HCEC 1CT (cell line): ENCODE data around the gene SDK2.
"Not testable (repeated sequence)": the region's sequence is repeated elsewhere in the genome, so short reads cannot be mapped to it uniquely, and the experiment has no call there.

Source experiments
- DNase-seq: peaks from one replicate; pipeline ENCODE4 v3.0.0-alpha.2; 2017

Gene SDK2

GRCh38 chr17:73474370-73474988 is 169.8 kb downstream of the SDK2 start:
- no peak for DNase-seq

DNA sequence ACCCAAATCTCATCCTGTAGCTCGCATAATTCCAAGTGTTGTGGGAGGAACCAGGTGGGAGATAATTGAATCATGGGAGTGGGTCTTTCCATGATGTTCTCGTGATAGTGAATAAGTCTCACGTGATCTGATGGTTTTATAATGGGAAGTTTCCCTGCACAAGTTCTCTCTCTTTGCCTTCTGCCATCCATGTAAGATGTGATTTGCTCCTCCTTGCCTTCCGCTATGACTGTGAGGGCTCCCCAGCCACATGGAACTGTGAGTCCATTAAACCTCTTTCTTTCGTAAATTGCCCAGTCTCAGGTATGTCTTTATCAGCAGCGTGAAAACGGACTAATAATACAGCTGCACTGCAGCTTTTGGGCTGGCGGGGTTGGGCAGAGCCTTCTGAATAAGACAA is 171.5 kb downstream of the SDK2 start:
- not testable (repeated sequence) for DNase-seq

DNA sequence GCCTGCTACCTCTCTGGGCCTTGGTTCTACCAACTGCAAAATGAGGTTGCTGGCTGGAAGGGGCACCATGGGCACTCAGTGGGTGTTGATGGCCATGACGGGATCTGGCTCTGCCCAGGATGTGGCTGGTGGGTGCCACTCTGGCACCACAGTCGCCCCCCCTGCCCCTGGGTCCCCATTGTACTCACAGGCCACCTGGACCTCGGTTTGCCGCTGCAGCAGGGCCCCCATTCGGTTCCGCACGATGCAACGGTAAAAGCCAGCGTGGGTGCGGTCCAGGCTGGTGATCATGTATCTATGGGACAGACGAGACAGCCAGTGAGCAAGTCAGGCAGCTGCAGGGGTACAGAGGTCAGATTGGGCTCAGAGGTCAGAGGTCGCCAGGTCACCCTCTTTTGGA is 172.3 kb downstream of the SDK2 start:
- DNase-seq = no peak

- no peak for DNase-seq
Observed at GRCh38 chr17:73470316-73470826, 173.9 kb downstream of the SDK2 start.

DNA sequence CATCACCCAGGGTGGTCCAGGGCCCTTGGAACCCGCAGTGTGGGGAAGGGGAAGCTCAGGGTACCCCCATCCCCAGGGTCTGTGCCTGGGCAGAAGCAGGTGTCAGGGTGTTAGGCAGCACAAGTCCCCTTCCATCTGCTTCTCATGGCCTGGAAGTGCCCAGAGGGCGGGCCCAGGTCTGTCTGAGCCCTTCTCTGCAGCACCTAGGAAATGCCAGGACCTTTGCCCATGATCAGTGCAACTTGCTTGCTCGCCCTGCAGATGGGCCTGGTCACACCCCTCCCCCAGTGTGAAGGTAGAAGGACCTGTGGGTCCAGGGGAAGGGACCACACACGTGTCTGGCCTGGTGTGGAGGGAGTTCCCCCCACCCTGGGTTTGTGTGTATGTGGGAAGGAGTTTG is 174.9 kb downstream of the SDK2 start:
- DNase-seq = no peak

DNA sequence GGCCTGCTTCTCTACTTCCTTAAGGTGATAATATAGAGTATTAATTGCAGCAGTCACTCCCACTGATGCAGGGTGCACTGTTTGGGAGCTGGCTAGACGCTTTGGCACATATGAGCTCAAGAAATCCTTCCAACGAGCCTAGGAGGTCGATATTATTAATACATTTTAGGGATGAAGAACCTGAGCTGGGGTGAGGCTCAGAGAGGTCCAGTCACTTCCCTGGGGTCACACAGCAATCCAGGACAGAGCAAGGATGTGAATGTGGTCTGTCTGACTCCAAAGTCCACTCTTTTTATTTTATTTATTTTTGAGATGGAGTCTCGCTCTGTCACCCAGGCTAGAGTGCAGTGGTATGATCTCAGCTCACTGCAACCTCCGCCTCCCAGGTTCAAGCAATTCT is 176.0 kb downstream of the SDK2 start:
- no peak for DNase-seq

DNA sequence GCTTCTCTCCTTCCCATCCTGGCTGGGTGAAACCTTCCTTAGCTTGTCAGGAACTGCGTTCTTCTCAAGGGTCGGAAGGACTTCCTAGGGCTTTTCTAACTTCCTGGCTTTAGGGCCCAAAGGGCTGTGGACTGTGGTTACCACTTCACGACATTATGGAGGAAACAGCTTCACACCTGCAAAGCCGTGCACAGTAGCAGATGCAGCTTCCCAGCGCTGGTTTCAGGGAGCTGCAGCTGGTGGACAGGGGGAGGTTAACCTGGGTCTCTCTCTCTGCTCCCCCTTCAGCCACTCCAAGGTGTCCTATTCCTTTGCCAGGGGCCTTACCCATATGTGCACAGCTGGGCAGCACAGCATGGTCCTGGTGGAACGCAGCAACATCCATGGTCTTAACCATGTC is 176.6 kb downstream of the SDK2 start:
- no peak for DNase-seq

GRCh38 chr17:73466704-73467433 is 177.4 kb downstream of the SDK2 start:
- DNase-seq = no peak

GRCh38 chr17:73465953-73466230 is 178.4 kb downstream of the SDK2 start:
- no peak for DNase-seq

DNA sequence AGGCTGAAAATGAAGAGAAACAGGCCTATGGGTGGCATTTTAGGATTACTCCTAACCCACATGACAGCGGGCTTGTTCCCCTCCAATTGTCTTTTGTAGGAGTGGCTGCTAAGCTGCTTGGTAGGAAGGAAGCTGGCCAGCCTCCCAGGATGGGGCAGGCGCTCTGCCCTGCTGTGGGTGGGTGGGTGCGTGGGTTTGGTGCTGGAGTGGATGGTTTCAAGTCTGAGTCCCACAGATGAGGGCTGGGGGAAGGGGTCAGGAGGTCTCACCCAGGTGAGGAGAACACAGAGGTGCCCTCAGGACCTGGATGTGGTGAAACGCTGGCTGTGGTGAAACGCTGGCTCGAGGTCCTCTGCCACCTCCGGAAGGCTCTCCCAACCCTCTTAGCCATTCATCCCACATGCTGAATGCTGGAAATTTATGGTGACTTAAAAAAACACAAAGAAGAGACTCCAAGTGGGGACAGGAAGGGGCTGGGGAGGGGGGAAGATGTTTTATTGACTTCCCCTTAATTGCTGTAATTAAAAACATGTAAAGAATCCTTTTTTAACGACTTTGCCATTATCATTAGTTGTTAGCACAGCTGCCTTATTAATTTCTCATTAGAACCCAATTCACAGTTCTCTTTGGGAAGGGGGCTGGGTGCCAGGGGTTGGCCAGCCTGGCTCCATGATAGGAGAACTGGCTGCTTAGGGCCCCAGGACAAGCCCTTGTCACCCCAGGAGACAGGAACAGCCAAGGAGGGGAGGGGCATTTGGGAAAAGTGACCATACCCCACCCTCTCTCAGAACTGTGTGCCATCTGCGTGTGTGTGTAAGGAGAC is 178.9 kb downstream of the SDK2 start:
- DNase-seq = no peak

DNA sequence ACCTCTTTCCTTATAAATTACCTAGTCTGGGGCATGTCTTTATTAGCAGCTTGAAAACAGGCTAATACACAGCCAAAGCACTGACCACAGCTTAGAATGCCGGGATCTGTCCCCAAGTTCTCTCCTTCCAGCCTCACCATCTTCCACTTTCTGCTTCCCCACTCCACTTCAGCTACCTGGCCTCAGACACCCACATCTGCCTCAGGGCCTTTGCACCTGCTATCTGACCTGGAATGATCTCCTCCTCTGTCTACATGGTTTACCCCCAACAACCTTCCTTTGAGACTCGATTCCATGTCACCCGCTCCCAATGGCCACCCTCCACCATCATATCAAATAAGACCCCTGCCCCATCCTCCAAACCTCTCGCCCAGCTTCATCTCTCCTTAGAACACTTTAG is 179.8 kb downstream of the SDK2 start:
- no peak for DNase-seq

DNA sequence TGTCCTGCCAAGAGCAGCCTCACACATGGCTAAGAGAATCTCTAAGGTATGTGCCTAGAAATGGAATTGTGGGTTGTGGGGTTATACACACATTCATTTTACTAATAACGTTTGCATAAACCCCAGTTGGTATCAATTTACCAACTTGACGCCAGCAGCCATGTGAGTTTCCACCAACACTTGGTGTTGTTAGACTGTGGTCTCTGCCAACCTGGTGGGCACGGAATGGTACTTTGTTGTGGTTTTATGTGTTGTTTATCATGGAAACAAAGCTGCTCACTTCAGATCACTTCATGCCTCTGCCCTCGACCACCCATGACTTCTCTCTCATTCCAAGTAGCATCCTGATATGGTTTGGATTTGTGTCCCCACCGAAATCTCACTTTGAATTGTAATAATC is 180.4 kb downstream of the SDK2 start:
- no peak for DNase-seq

DNA sequence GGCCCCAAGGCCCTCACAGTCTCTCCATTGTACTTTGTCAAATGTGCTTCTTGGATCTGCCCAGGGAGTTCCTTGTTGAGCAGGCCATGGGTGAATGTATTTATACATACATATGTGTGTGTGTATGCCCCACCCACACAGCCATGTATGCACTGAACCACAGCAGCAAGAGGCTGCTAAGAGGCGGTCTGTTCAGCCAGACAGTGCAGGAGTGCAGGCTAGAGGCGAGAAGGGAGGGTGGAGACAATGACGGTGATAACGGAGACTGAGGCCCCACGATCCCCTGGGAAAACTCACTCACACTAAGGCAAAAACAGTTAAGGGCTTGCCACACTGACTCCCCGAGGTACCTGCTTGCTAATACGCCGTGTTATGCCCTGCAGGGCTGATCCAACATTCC is 181.4 kb downstream of the SDK2 start:
- DNase-seq = no peak

DNA sequence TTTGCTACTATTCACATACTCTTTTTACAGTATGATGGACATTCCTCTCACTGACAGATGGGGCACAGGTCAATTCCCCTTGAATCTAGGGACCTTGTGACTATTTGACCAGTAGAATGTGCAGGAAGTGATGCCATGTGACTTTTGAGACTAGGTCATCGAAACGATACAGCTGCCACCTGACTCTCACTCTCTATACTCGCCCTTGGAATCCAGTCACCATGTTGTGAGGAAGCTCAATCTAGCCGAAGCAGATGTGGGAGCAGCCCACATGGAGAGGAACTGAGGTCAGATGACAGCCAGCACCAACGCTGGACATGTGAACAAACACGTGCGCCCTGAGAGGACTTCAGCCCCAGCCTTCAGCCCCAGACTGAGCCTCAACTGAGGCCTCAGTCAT is 184.3 kb downstream of the SDK2 start:
- DNase-seq = no peak

- DNase-seq = no peak
Observed at GRCh38 chr17:73455767-73456166, 188.5 kb downstream of the SDK2 start.

DNA sequence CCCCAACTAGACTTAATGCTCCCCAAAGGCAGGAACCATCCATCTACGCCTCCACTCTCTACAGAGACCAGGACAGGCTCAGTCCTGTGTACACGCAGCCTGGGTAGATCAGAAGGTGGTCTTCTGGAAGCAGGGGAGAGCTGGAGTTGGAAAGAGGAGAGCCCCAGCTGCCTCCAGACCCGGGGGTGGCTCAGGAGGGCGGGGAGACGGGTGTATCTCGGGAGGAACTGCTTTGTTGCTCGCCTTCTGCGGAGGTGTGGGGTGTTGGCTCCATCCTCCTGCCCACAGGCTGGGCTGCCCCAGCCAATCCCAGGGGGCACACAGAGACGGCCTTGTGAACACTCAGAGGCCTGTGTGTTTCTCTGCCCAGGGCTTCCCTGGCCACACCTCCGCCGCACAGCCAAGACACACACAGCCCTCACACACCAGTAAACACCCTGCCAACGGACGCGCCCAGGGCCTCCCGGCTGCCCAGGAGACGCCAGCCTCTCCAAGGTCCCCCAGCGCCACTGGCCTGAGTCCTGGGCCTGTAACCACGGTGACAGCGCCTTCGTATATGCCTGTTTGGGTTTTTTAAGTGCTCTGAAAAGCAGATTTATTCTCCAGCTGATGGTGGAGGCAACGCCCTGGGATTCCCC is 189.1 kb downstream of the SDK2 start:
- DNase-seq = no peak

GRCh38 chr17:73453494-73453893 is 190.8 kb downstream of the SDK2 start:
- DNase-seq = not testable (repeated sequence)

DNA sequence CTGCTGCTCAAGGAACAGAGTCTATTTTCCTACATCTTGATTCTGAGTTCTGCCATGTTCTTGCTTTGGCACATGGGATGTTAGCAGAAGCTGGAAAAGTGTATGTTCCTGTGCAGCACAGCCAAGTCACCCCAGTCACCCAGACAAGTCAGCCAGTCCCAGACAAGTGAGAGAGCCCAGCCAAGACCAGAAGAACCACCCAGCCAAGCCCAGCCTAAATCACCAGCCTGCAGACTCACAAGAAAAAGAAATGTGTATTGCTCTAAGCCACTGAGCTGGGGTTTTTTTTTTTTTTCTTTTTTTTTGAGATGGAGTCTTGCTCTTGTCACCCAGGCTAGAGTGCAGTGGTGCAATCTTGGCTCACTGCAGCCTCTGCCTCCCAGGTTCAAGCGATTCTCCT is 191.2 kb downstream of the SDK2 start:
- no peak for DNase-seq

DNA sequence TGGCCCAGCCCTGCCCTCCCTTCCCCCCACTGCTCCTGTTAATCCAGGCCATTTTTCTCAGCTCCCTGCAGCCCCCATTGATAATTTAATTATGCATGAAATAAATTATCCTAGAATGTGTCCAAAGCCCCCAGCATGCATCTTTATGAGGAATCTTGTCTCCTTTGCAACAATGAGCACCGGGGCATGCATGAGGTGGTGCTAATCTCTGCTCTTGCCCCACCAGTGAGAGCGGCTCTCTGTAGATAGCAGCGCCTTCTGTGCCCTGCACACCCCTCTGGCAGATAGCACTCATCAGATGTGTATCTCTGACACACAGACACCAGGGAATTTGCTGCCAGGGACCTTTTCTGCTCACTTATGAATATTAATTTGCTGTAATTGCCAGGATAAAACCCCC is 192.2 kb downstream of the SDK2 start:
- DNase-seq = no peak

- no peak for DNase-seq
Observed at GRCh38 chr17:73447319-73447718, 196.9 kb downstream of the SDK2 start.

DNA sequence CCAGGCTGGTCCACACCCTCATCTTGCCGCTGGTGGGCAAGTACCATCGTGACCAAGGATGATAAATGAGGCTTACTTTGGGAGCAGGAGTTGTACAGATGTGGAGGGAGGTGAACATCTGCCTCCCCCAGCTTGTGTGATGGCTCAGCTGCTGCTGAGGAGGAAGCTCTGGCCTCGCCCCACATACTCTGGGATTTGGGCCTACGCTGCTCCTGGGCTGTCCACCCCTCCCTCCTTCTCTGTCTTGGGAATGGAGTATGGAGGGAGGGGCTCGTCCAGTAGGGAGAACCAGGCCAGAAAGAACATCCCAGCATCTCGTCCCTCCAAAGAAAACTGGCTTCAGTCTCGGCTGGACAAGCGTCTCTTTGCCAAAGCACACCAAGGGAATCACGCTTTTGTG is 197.6 kb downstream of the SDK2 start:
- DNase-seq = no peak

GRCh38 chr17:73445466-73445865 is 198.8 kb downstream of the SDK2 start:
- DNase-seq = no peak

DNA sequence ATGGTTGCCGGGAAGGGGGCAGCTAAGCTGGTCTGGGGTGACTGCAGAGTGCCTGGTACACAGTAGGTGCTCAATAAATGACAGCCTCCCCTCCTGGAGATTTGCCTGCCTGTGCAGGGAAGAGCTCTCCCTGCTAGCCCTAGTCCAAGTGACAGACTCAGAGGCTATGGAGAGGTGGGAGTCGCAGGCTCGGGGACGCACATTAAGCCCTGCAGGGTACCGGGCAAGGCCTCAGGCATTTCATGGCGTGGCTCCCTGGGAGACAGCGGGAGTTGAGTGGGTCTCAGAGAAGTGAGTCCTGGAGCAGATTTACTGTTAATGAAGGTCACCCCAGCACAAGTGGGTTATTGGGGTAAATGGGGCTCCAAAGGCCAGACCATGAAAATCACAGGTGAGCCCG is 200.2 kb downstream of the SDK2 start:
- no peak for DNase-seq

DNA sequence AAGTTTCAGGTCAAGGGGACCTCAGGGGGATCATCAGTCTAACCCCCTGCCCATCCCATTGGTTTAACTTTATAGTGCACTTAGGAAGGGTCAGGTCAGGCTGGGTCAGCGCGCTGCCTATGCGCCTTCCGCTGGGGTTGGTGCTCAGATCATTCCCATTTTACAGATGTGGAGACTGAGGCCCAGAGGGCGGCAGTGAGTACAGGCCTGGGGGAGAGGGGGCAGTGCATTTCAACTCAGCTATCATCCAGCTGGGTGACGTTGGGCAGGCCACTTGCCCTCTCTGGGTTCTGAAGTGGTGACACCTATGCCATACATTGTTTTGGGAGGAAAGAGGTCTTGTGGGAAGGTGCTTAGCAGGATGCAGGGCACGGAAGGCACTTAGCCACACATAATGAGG is 204.6 kb downstream of the SDK2 start:
- no peak for DNase-seq
